HG03095 (cell line): ENCODE measurements around the gene DAP.
"Not testable (repeated sequence)": the region's sequence is repeated elsewhere in the genome, so short reads cannot be mapped to it uniquely, and the experiment has no call there.

Source experiments
- ATAC-seq: cut with Tn5 transposase; IDR thresholded peaks from one replicate; pipeline ENCODE4 v1.9.1; 2021; ENCODE audit warnings: moderate library complexity; ENCODE audit not compliant: unreplicated experiment

DAP gene

DNA sequence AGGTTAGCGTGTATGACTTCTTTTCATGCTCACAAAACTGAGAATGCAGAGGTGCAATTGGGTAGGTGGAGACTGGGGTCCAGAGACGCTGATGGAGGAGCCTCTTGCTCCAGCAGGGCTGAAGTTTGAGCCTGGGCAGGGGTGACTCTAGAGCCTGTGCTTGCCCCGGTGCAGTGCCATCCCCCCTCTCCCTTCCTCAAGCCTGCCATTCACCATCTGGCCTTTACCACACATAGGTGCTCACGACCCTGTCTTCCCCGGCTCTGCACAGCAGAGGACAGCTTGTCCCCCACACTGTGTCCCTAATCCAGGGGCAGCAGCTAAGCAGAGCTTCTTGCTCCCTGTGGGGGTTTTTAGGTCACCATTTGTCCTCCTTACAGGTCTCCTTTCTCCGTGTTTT lies 86.5 kb downstream of the DAP start:
- ATAC-seq = no peak

- no peak for ATAC-seq
These were observed 86.9 kb downstream of the DAP start for GRCh38 chr5:10674096-10674495.

DNA sequence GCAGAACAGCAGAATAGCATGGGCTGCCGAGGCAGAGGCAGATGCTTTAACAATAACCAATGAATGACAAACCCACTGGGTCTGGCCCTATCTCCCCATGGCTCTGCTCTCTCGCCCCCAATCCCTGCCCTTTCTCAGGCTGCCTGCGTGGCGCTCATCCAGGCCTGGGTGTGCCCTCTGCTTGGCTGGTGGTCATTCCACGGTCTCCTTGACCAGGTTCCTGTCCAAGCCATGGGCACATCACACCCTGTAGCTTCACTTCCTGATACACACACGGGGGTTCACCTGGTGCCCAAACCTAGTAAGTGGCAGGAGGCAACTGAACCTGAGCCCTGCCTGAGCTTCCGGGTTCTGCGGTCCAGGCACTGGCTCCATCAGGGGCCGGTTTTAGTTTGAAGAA lies 87.6 kb downstream of the DAP start:
- ATAC-seq = no peak

- ATAC-seq = no peak
These were observed 88.0 kb downstream of the DAP start for GRCh38 chr5:10673017-10673389.

DNA sequence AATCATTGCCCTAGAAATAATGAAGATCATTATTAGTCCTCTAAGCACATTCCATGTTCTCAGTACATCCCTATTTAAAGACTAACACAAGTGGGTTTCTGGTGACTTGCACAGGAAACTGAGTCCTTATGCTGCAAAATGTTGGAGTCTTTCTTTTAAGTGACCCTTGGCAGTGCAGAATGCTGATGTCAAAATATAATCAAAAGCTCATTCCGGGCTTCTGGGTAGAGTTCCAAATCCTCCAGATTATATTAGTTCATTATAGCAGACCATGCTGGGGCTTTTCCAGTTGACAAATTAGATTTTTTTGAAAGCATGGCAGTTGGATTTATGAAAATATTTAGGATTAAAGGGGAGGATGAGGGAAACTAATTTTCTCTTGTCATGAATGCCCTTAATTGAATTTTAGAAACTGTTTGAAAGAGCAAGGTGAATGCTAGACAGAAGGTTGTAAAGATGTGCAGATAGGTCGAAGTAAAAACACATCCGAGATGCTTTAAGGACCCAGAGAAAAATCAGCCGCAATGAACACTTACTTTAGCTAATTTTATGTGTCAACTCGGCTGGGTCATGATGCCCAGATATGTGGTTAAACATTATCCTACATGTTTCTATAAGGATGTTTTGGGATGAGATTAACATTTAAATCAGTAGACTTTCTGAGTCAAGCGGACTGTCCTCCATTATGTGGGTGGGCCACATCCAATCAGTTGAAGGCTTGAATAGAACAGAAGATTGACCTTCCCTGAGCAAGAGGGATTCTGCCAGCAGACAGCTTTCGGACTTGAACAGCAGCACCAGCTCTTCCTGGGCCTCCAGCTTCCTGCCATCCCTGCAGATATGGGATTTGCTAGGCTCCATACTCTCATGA lies 88.7 kb downstream of the DAP start:
- no peak for ATAC-seq

DNA sequence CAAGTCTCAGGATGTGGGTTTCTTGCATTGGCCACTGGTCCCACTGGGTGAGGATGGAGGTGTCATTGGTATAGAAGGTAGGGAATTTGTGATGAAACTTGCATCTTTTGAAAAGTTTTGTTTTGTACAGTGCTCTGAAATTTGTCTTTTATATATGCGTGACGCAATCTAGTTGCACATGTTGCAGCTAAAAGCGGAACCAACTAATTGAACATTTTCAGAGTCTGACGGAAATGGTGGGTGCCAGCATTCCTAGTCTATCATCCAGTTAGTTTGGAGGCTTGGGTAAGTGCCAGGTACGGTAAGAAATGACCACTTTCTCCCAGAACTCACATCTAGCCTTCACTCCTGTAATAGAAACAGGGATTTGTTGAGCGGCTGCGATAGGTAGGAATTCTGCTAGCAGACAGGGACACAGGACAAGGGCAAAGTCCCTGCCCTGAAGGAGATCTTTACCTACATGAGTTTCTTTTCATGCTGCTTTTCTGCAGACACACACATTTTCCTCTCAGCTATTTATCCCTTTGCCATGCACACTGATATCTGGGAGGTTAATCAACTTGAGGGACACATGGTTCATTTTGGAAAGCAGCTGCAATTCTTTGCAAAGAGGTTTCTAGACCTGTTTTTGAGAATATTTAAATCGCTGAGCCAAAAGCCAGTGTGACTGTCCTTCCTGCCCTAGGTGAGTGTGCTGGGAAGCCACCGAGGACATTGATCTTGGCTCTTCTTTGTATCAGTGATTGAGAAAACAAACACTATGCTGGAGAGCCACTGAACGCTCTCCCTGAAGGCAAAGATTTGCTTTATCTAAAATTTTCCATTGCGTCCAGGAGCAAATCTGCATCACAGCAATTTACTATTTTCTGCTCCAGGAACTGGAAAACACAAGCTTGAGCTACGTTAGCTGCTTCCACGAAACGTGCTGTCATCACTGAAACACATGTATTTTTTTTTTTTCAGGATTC lies 89.7 kb downstream of the DAP start:
- ATAC-seq = no peak

DNA sequence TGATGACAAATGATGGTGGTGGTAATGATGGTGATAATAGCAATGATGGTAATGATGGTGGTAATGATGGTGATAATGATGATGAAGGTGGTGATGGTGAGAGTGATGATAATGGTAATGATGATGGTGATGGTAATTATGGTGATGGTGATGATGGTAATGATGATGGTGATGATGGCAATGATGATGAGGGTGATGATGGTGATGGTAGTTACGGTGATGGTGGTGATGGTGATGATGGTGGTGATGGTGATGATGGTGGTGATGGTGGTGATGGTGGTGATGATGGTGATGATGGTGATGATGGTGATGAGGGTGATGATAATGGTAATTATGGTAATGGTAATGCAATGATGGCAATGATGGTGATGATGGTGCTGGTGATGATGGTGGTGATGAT lies 91.1 kb downstream of the DAP start:
- ATAC-seq = no peak

DNA sequence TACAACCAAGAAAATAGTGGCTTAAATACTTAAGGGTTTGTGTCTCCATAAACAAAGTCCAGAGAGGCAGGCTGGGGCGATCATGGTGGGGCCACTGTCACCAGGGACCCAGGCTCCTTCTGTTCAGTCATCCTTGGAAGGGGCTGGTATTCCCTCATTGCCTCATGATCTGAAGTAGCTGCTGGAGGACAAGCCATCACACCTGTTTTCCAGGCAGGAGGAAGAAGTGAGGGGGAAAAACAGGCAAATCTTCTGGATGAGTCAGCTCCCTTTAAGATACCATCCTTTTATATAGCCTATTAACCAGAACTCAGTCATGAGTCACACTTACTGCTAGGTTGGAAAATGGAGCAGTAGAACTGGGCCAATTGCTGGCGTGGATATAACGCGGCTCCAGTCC lies 92.3 kb downstream of the DAP start:
- ATAC-seq = no peak

DNA sequence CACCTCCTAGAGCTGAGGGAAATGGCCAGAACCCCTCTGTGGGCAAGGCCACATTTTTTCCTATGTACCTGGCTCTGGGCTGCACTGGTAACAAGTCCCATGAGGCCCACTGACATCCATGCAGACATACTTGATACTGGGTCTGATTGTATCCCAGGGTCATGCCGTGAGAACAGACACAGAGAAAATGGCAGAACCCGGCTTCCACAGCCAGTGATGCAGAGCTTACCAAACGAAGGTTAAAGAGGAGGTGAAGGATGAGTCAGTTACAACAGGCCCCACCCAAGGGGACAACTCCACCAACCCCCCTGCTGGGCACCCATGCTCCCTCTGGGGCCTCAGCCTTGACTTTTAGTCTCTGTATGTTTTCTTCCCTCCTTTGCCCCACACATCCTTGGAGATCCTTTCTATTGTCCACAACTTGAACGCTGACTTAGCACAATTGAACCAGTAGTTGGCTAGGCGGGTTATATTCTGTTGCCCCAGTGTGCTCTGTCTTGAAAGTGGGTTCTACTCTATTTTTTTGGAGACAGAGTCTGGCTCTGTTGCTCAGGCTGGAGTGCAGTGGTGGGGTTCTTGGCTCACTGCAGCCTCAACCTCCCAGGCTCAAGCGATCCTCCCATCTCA lies 93.5 kb downstream of the DAP start:
- no peak for ATAC-seq

GRCh38 chr5:10666531-10667299 lies 94.3 kb downstream of the DAP start:
- no peak for ATAC-seq

GRCh38 chr5:10665799-10666198 lies 95.2 kb downstream of the DAP start:
- ATAC-seq = no peak

DNA sequence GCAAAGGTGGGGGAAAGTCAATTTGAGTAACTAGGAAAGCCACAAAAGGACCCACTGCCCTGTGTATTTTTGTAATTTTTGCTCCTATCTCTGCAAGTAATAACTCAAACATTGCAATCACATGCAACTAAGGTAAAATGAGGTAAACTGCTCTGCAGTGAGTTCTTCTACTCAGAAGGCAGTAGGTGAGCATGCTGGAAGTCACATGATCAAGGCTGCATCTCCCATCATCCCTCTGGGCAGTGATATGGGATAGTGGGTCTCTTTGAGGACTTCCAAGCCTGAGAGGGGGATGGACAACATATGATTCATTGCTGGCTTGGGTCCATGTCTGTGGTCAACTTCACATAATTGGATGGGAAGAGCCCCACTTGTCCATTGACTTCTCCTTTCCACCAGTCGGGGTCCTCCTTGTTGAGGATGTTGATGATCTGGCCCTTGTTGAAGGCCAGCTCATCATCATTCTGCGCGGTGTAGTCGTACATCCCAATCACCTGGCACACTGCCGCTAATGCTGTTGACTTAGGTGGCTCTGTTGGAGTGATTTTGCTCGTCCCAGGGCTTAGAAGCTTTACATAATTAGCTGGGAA lies 96.8 kb downstream of the DAP start:
- ATAC-seq = not testable (repeated sequence)

DNA sequence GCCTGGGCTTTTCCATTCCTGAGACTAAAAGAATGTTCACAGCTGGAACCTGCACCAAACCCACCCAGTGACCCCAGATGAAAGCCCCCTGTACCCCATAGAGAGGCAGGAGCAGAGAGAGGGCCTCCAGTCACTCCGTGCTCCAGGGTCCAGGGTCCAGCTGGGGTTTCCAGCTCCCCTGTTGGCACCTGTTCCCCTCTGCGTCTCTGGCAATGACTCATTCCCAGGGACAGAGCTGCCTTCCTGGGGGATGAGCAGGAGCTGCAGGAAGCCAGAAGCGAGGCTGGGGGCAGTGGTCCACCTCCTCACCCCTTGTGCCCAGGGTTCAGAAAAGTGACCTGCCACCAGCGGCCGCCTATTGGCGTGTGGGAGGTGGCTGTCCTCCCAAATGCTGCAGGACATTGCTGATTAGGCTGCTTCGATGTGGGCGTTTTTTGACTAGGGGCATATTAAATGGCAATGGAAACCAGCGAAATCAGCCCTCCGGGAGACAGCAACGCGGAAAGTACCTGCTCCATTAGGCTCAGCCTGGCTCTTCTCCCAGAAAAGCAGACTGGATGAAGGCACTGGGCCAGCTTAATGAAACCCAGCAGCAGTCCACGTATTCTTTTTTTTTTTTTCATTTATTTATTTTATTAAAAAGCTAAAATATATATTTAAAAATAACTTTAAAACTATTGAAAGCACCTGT lies 97.4 kb downstream of the DAP start:
- ATAC-seq = no peak

DNA sequence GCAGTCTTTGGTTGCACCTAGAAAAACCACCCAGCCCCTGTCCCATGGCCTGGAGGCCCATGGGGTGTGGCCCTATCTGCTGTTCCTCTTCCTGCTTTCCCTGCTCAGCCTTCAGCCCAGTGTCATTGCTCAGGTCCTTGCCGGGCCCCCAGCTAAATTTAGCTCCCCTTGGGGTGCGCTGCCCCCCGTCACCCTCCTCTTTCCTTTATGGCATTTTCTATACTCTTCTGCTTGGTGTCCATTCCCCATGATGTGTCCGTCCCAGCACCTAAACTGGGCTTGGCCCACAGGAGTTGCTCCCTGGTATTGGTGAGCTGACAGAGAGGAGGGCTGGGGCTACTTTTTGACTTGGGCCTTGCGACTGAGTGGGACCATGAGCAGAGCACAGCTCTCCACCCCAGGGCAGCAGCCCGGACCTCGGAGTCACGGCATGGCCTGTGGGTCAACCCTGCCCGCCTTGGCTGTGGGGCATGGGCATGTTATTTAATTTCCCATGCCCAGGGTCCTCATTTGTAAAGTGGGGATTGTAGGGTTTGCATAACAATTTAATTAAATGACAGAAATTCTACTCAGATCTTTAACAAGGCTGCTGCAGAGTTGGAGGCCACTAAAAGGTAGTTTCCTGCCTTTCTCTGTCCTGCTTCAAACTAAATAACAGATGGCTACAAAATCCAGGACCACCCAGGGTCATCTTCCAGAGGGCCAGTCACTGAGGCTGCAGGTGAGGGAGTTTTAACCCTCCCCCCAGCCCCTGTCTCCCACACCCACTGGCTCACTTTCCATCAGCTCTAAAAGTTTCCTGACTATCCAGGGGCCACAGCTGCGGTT lies 98.2 kb downstream of the DAP start:
- ATAC-seq = no peak

GRCh38 chr5:10662083-10662482 lies 99.0 kb downstream of the DAP start:
- no peak for ATAC-seq

- ATAC-seq = no peak
These were observed 99.6 kb downstream of the DAP start for GRCh38 chr5:10661401-10661800.

GRCh38 chr5:10660720-10661387 lies 100.2 kb downstream of the DAP start:
- ATAC-seq = no peak

- ATAC-seq = no peak
These were observed 100.9 kb downstream of the DAP start for GRCh38 chr5:10660135-10660534.
